Measurements from ENCODE around the gene RPS23. TPM values are rescaled to one million over a fixed set of nuclear protein-coding genes. Genes with fewer than 3 reads are reported as not detected.

Gene RPS23
- total RNA-seq, 1 experiment from 2014 or later: 2,589 TPM

DNA sequence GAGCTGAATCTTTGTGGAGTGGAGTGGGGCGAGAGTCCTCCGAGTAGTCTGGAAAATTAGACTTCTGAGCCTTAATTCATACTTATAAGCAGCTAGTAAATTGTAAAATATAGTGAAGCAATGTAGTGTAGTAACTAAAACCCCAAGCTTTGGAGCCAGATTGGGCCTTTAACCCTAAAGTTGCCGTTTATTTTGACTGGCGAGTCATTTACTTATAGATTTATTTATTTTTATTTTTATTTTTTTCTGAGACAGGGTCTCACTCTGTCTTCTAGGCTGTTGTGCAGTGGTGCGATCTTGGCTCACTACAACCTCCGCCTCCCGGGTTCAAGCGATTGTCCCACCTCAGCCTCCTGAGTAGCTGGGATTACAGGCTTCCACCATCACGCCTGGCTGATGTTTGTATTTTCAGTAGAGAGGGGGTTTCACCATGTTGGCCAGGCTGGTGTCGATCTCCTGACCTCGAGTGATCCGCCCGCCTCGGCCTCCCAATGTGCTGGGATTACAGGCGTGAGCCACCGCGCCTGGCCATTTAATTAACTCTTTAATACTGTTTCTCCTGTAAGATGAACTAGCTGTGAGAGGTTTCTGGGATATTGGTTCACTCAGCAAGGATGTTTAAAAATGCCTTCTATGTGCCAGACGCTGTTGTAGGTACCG is 687 bp upstream of the RPS23 start (continued):
- TF ChIP-seq, protein P1, sequence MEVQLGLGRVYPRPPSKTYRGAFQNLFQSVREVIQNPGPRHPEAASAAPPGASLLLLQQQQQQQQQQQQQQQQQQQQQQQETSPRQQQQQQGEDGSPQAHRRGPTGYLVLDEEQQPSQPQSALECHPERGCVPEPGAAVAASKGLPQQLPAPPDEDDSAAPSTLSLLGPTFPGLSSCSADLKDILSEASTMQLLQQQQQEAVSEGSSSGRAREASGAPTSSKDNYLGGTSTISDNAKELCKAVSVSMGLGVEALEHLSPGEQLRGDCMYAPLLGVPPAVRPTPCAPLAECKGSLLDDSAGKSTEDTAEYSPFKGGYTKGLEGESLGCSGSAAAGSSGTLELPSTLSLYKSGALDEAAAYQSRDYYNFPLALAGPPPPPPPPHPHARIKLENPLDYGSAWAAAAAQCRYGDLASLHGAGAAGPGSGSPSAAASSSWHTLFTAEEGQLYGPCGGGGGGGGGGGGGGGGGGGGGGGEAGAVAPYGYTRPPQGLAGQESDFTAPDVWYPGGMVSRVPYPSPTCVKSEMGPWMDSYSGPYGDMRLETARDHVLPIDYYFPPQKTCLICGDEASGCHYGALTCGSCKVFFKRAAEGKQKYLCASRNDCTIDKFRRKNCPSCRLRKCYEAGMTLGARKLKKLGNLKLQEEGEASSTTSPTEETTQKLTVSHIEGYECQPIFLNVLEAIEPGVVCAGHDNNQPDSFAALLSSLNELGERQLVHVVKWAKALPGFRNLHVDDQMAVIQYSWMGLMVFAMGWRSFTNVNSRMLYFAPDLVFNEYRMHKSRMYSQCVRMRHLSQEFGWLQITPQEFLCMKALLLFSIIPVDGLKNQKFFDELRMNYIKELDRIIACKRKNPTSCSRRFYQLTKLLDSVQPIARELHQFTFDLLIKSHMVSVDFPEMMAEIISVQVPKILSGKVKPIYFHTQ (CRISPR knock-in tag; IDR thresholded peaks at IDR 0.05): no peak
- TF ChIP-seq SOX15 (CRISPR knock-in tag; IDR thresholded peaks at IDR 0.05): no peak
- TF ChIP-seq, protein P2, sequence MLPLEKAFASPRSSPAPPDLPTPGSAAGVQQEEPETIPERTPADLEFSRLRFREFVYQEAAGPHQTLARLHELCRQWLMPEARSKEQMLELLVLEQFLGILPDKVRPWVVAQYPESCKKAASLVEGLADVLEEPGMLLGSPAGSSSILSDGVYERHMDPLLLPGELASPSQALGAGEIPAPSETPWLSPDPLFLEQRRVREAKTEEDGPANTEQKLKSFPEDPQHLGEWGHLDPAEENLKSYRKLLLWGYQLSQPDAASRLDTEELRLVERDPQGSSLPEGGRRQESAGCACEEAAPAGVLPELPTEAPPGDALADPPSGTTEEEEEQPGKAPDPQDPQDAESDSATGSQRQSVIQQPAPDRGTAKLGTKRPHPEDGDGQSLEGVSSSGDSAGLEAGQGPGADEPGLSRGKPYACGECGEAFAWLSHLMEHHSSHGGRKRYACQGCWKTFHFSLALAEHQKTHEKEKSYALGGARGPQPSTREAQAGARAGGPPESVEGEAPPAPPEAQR (CRISPR knock-in tag; IDR thresholded peaks at IDR 0.05): no peak
- TF ChIP-seq, protein P3, sequence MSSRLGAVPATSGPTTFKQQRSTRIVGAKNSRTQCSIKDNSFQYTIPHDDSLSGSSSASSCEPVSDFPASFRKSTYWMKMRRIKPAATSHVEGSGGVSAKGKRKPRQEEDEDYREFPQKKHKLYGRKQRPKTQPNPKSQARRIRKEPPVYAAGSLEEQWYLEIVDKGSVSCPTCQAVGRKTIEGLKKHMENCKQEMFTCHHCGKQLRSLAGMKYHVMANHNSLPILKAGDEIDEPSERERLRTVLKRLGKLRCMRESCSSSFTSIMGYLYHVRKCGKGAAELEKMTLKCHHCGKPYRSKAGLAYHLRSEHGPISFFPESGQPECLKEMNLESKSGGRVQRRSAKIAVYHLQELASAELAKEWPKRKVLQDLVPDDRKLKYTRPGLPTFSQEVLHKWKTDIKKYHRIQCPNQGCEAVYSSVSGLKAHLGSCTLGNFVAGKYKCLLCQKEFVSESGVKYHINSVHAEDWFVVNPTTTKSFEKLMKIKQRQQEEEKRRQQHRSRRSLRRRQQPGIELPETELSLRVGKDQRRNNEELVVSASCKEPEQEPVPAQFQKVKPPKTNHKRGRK (CRISPR knock-in tag; IDR thresholded peaks at IDR 0.05; ENCODE audit: borderline replicate concordance): no peak
- no peak for TF ChIP-seq ETV6 (CRISPR knock-in tag; IDR thresholded peaks at IDR 0.05)
- no peak for TF ChIP-seq ZNF396 (CRISPR knock-in tag; IDR thresholded peaks at IDR 0.05; ENCODE audit: borderline replicate concordance)
- no peak for TF ChIP-seq ZNF263 (CRISPR knock-in tag; IDR thresholded peaks at IDR 0.05; ENCODE audit: low read depth)
- TF ChIP-seq, protein P4, sequence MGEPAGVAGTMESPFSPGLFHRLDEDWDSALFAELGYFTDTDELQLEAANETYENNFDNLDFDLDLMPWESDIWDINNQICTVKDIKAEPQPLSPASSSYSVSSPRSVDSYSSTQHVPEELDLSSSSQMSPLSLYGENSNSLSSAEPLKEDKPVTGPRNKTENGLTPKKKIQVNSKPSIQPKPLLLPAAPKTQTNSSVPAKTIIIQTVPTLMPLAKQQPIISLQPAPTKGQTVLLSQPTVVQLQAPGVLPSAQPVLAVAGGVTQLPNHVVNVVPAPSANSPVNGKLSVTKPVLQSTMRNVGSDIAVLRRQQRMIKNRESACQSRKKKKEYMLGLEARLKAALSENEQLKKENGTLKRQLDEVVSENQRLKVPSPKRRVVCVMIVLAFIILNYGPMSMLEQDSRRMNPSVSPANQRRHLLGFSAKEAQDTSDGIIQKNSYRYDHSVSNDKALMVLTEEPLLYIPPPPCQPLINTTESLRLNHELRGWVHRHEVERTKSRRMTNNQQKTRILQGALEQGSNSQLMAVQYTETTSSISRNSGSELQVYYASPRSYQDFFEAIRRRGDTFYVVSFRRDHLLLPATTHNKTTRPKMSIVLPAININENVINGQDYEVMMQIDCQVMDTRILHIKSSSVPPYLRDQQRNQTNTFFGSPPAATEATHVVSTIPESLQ (CRISPR knock-in tag; IDR thresholded peaks at IDR 0.05): no peak
- TF ChIP-seq SP1 (CRISPR knock-in tag; conservative IDR thresholded peaks at IDR 0.05): no peak

DNA sequence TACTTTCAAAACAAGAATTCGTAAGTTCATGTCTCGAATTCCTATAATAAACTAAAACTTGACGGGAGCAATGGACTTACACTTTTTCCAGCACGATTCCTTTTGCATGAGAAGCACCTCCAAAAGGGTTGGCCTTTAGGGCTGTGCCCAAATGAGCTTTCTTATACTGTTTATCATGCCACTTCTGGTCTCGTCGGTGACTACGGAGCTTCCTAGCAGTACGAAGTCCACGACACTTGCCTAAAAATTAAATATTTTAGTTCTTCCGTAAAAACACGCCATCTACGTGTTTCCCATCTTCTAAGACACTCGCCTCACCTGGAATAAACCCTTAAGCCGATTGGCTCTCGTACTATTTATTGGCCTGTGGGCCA is 554 bp downstream of the RPS23 start:
- peak overlapping the region; percentile 97 for H3K27ac Mint-ChIP-seq
- ATAC-seq (no peak), DNase-seq (ENCODE audit: low spot score) (no peak)
- ChIA-PET CTCF (no interaction called here), POLR2A (interaction anchor here (0.7 to 2.5 kb wide), 3 partner anchors 16 to 1177 kb away, joined by 3 to 14 read pairs (median 5); no protein-coding TSS in a partner anchor)
- peaks cover 41% of the 10 kb centered on the region for H3K4me1 Mint-ChIP-seq
- H3K9me3 Mint-ChIP-seq: no peaks in the 10 kb centered on the region
- peak overlapping the region; percentile 93 for H3K4me3 Mint-ChIP-seq
- H3K27me3 Mint-ChIP-seq (ENCODE audit: low read depth): no peaks in the 10 kb centered on the region
- H3K36me3 Mint-ChIP-seq: peaks cover 36% of the 10 kb centered on the region
- no peak; the same call in 1 of the 2 replicates for TF ChIP-seq ZNF671 (CRISPR knock-in tag; IDR thresholded peaks at IDR 0.05)
- no peak for TF ChIP-seq ZNF416 (CRISPR knock-in tag; IDR thresholded peaks at IDR 0.05)
- no peak for TF ChIP-seq ZNF263 (CRISPR knock-in tag; IDR thresholded peaks at IDR 0.05; ENCODE audit: low read depth)
- TF ChIP-seq SOX15 (CRISPR knock-in tag; IDR thresholded peaks at IDR 0.05): no peak
- TF ChIP-seq, protein P5, sequence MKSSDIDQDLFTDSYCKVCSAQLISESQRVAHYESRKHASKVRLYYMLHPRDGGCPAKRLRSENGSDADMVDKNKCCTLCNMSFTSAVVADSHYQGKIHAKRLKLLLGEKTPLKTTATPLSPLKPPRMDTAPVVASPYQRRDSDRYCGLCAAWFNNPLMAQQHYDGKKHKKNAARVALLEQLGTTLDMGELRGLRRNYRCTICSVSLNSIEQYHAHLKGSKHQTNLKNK (CRISPR knock-in tag; IDR thresholded peaks at IDR 0.05): no peak
- peak; percentile 80; the same call in 1 of the 2 replicates for TF ChIP-seq EMX1 (CRISPR knock-in tag; IDR thresholded peaks at IDR 0.05)
- no peak for TF ChIP-seq ATF1 (CRISPR knock-in tag; IDR thresholded peaks at IDR 0.05)
- peak; percentile 55; the same call in 1 of the 2 replicates for TF ChIP-seq PRRX2 (CRISPR knock-in tag; IDR thresholded peaks at IDR 0.05)
- TF ChIP-seq, protein P2 (CRISPR knock-in tag; IDR thresholded peaks at IDR 0.05): no peak
- no peak for TF ChIP-seq ZNF232 (CRISPR knock-in tag; IDR thresholded peaks at IDR 0.05)
- TF ChIP-seq, protein P6, sequence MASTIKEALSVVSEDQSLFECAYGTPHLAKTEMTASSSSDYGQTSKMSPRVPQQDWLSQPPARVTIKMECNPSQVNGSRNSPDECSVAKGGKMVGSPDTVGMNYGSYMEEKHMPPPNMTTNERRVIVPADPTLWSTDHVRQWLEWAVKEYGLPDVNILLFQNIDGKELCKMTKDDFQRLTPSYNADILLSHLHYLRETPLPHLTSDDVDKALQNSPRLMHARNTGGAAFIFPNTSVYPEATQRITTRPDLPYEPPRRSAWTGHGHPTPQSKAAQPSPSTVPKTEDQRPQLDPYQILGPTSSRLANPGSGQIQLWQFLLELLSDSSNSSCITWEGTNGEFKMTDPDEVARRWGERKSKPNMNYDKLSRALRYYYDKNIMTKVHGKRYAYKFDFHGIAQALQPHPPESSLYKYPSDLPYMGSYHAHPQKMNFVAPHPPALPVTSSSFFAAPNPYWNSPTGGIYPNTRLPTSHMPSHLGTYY (CRISPR knock-in tag; IDR thresholded peaks at IDR 0.05): peak; percentile 83; the same call in 1 of the 2 replicates
- TF ChIP-seq, protein P7, sequence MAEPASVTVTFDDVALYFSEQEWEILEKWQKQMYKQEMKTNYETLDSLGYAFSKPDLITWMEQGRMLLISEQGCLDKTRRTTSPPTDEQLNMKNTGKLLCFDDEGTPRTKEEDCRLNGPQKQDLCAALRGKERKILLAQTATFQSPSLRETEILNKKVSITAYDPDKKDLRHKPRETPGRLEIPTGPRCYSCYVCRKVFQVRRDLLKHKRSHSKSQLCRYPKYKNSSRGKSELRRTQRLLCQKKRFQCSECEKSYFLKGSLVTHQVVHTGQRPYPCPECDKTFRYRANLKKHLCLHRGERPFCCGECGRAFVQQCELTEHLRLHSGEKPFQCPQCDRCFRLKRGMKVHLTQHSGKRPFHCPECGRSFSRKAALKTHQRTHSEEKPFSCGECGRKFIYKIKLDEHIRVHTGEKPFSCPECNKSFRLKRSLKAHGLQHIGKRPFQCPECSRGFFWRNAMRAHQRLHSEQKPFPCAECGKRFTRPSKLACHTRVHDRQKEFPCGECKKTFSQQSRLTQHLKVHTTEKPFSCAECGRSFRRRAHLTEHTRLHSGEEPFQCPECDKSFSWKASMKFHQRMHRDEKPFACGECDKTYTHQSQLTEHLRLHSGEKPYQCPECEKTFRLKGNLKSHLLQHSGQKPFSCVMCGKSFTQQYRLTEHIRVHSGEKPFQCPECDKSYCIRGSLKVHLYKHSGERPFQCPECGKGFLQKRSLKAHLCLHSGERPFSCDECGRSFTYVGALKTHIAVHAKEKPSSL (CRISPR knock-in tag; conservative IDR thresholded peaks at IDR 0.05): peak; percentile 88
- no peak for TF ChIP-seq SMAD4 (CRISPR knock-in tag; IDR thresholded peaks at IDR 0.05)

Data from WTC11 (cell line).